H1 (cell line): Measurements from ENCODE around the gene GRIP1. TPM values are rescaled to one million over a fixed set of nuclear protein-coding genes. Genes with fewer than 3 reads are reported as not detected.

Source experiments
- CTCF ChIA-PET: fragments of 300-600 bp; sonication (Branson Sonifier 250); formaldehyde crosslinking; loops from one replicate; lab custom pipeline; 2021; ENCODE audit not compliant: partially characterized antibody; lab: Charles Lee
- POLR2A ChIA-PET: fragments of 300-600 bp; sonication (Branson Sonifier 250); formaldehyde crosslinking; loops from one replicate; lab custom pipeline; 2021; ENCODE audit warnings: inconsistent platforms; ENCODE audit not compliant: partially characterized antibody; lab: Charles Lee
- DNase-seq, 2 experiments: peaks; one replicate each; pipeline versions ENCODE4 v3.0.0 to v3.0.0-alpha.2; 2010 to 2022; ENCODE audit warnings: low spot score in 2 of 2, low read depth in 1 of 2, mixed read lengths in 1 of 2
- FAIRE-seq: peaks from 2 replicates; lab custom pipeline; 2011; peaks lifted over from hg19 to GRCh38; lab: Jason Lieb, UNC
- H2AFZ ChIP-seq: 2 replicates; pipeline ENCODE4 v1.8.1; 2012; ENCODE audit warnings: low read length, inconsistent platforms
- H2AK5ac ChIP-seq: 2 replicates; pipeline ENCODE4 v1.6.1; 2013; ENCODE audit warnings: low read depth, low read length
- H2BK120ac ChIP-seq: replicated peaks from 2 replicates; pipeline ENCODE3; 2013; ENCODE audit warnings: low read depth, low read length, inconsistent platforms
- H2BK12ac ChIP-seq: 2 replicates; pipeline ENCODE4 v1.6.1; 2013; ENCODE audit warnings: low read depth, low read length
- H2BK15ac ChIP-seq: 2 replicates; pipeline ENCODE4 v1.6.1; 2013; ENCODE audit warnings: low read length
- H2BK20ac ChIP-seq: 2 replicates; pipeline ENCODE4 v1.6.1; 2013; ENCODE audit warnings: low read length
- H2BK5ac ChIP-seq: 2 replicates; pipeline ENCODE4 v1.6.1; 2013; ENCODE audit warnings: low read depth, low read length
- H3K14ac ChIP-seq: 2 replicates; pipeline ENCODE4 v1.6.1; 2013; ENCODE audit warnings: inconsistent platforms; ENCODE audit not compliant: insufficient read length
- H3K18ac ChIP-seq: 2 replicates; pipeline ENCODE4 v1.6.1; 2013; ENCODE audit warnings: low read length; ENCODE audit errors: extremely low read depth
- H3K23ac ChIP-seq: 2 replicates; pipeline ENCODE4 v1.6.1; 2013; ENCODE audit warnings: inconsistent platforms; ENCODE audit not compliant: insufficient read length
- H3K23me2 ChIP-seq: 2 replicates; pipeline ENCODE4 v1.6.1; 2013; ENCODE audit warnings: low read depth, low read length
- H3K27ac ChIP-seq: 2 replicates; pipeline ENCODE4 v1.6.1; 2011; ENCODE audit warnings: low read depth, low read length, inconsistent platforms
- H3K27me3 ChIP-seq, 4 experiments: replicated peaks in 1 of 4; 1 replicate in 1 of 4; 2 replicates in 3 of 4; pipeline versions ENCODE4 v1.6.1 to v1.8.1; 2011 to 2013; ENCODE audit warnings: low read length in 3 of 4, mild to moderate bottlenecking in 3 of 4, inconsistent platforms in 2 of 4, mixed read lengths in 2 of 4, moderate library complexity in 1 of 4; ENCODE audit not compliant: control insufficient read depth in 3 of 4, insufficient read depth in 3 of 4; ENCODE audit errors: extremely low read depth in 1 of 4
- H3K36me3 ChIP-seq, 4 experiments: 2 replicates each; pipeline versions ENCODE4 v1.6.1 to v1.8.1; 2011 to 2013; ENCODE audit warnings: mild to moderate bottlenecking in 4 of 4, low read length in 3 of 4, moderate library complexity in 2 of 4, control low read depth in 1 of 4, inconsistent platforms in 1 of 4; ENCODE audit not compliant: insufficient read depth in 4 of 4, control insufficient read depth in 2 of 4
- H3K4ac ChIP-seq: replicated peaks from 2 replicates; pipeline ENCODE3; 2013; ENCODE audit warnings: low read length, low read depth, mixed read lengths, inconsistent platforms; ENCODE audit not compliant: insufficient read length
- H3K4me1 ChIP-seq, 4 experiments: replicated peaks in 1 of 4; 1 replicate in 1 of 4; 2 replicates in 3 of 4; pipeline versions ENCODE4 v1.6.1 to v1.8.1; 2011 to 2013; ENCODE audit warnings: low read length in 3 of 4, inconsistent platforms in 2 of 4, mixed read lengths in 1 of 4; ENCODE audit not compliant: insufficient read depth in 4 of 4, control insufficient read depth in 3 of 4
- H3K4me2 ChIP-seq, 2 experiments: 2 replicates each; pipeline versions ENCODE4 v1.6.1 to v1.8.1; 2011 to 2013; ENCODE audit warnings: low read depth in 2 of 2, low read length in 2 of 2, control low read depth in 1 of 2, inconsistent platforms in 1 of 2, mild to moderate bottlenecking in 1 of 2; ENCODE audit not compliant: insufficient read depth in 1 of 2
- H3K4me3 ChIP-seq, 4 experiments: fragments of 200-600, 300-600 bp in 1 of 4; sonication (generic), shearing (Covaris generic), sonication (Bioruptor Twin) in 1 of 4; 2 replicates each; pipeline versions ENCODE4 v1.5.1 to v1.8.1; 2011 to 2016; ENCODE audit warnings: low read length in 4 of 4, low read depth in 3 of 4, control low read depth in 2 of 4, inconsistent platforms in 2 of 4, mild to moderate bottlenecking in 2 of 4, mixed read lengths in 1 of 4, moderate library complexity in 1 of 4; ENCODE audit not compliant: insufficient read depth in 2 of 4; ENCODE audit errors: extremely low read depth in 1 of 4
- H3K56ac ChIP-seq: replicated peaks from 2 replicates; pipeline ENCODE3; 2013; ENCODE audit warnings: low read depth, mild to moderate bottlenecking, mixed read lengths, low read length, inconsistent platforms; ENCODE audit not compliant: insufficient read length
- H3K79me1 ChIP-seq: 2 replicates; pipeline ENCODE4 v1.6.1; 2013; ENCODE audit warnings: low read depth, low read length, control low read depth
- H3K79me2 ChIP-seq, 2 experiments: 2 replicates each; pipeline versions ENCODE4 v1.6.1 to v1.8.1; 2012 to 2013; ENCODE audit warnings: low read length in 2 of 2, mild to moderate bottlenecking in 2 of 2, inconsistent platforms in 1 of 2; ENCODE audit not compliant: insufficient read depth in 2 of 2, control insufficient read depth in 1 of 2
- H3K9ac ChIP-seq, 4 experiments: replicated peaks in 1 of 4; 1 replicate in 1 of 4; 2 replicates in 3 of 4; pipeline versions ENCODE4 v1.6.1 to v1.8.1; 2011 to 2013; ENCODE audit warnings: low read depth in 3 of 4, low read length in 3 of 4, control low read depth in 2 of 4, mild to moderate bottlenecking in 2 of 4, moderate library complexity in 2 of 4, inconsistent platforms in 1 of 4; ENCODE audit errors: extremely low read depth in 1 of 4
- H3K9me3 ChIP-seq, 2 experiments: 2 replicates each; pipeline versions ENCODE4 v1.6.1 to v1.8.1; 2012 to 2013; ENCODE audit warnings: mild to moderate bottlenecking in 2 of 2, moderate library complexity in 2 of 2, control low read depth in 1 of 2, inconsistent platforms in 1 of 2, low read depth in 1 of 2, low read length in 1 of 2, mixed read lengths in 1 of 2; ENCODE audit not compliant: insufficient read depth in 2 of 2
- H4K20me1 ChIP-seq, 2 experiments: replicated peaks in 1 of 2; 2 replicates each; pipeline versions ENCODE3 to v1.8.1; 2011 to 2013; ENCODE audit warnings: inconsistent platforms in 2 of 2, low read length in 2 of 2, mild to moderate bottlenecking in 1 of 2; ENCODE audit not compliant: insufficient read depth in 2 of 2, control insufficient read depth in 1 of 2
- H4K5ac ChIP-seq: 2 replicates; pipeline ENCODE4 v1.6.1; 2013; ENCODE audit warnings: low read length, low read depth, mixed read lengths, inconsistent platforms; ENCODE audit not compliant: insufficient read length
- H4K8ac ChIP-seq: 2 replicates; pipeline ENCODE4 v1.8.0; 2013; ENCODE audit warnings: mild to moderate bottlenecking, moderate library complexity, low read length, inconsistent platforms; ENCODE audit not compliant: insufficient read depth; ENCODE audit errors: extremely low read depth
- H4K91ac ChIP-seq: replicated peaks from 2 replicates; pipeline ENCODE3; 2013; ENCODE audit warnings: low read length, mixed read lengths, inconsistent platforms; ENCODE audit not compliant: insufficient read length
- ASH2L ChIP-seq: fragments of 200-600, 300-600 bp; sonication (generic); IDR thresholded peaks from one replicate; pipeline ENCODE4 v1.7.1; 2017; ENCODE audit warnings: low read length
- CBX5 ChIP-seq: fragments of 300-800, 300-1000 bp; sonication (generic); IDR thresholded peaks from 2 replicates; pipeline ENCODE4 v1.7.1; 2016; ENCODE audit warnings: antibody characterized with exemption, low read length, low read depth
- CEBPB ChIP-seq: IDR thresholded peaks from 2 replicates; pipeline ENCODE4 v1.6.1; 2012; ENCODE audit warnings: low read depth, low read length
- KDM1A ChIP-seq: fragments of 200-600, 300-600 bp; sonication (generic); IDR thresholded peaks from 2 replicates; pipeline ENCODE4 v1.7.1; 2016; ENCODE audit warnings: mild to moderate bottlenecking, low read length, borderline replicate concordance
- KDM4A ChIP-seq: IDR thresholded peaks from one replicate; pipeline ENCODE4 v1.7.1; 2012; ENCODE audit warnings: low read depth, mild to moderate bottlenecking, moderate library complexity, low read length, inconsistent platforms; ENCODE audit not compliant: severe bottlenecking
- NANOG ChIP-seq: IDR thresholded peaks from 2 replicates; pipeline ENCODE4 v1.6.1; 2011; ENCODE audit warnings: low read length, low read depth, mild to moderate bottlenecking, inconsistent platforms; ENCODE audit not compliant: insufficient read depth, poor library complexity, severe bottlenecking
- NRF1 ChIP-seq: IDR thresholded peaks from 2 replicates; pipeline ENCODE4 v1.6.1; 2011; ENCODE audit warnings: mild to moderate bottlenecking, low read depth, low read length, improper control_type of control experiment
- POLR2A ChIP-seq, 2 experiments: IDR thresholded peaks; 1 replicate in 1 of 2; 2 replicates in 1 of 2; pipeline ENCODE4 v1.6.1; 2011; ENCODE audit warnings: low read depth in 2 of 2, low read length in 2 of 2, mild to moderate bottlenecking in 2 of 2; ENCODE audit errors: control extremely low read depth in 1 of 2
- SRF ChIP-seq: IDR thresholded peaks from 2 replicates; pipeline ENCODE4 v1.6.1; 2011; ENCODE audit warnings: mild to moderate bottlenecking, low read depth, low read length, moderate library complexity
- TAF1 ChIP-seq: IDR thresholded peaks from 2 replicates; pipeline ENCODE4 v1.6.1; 2011; ENCODE audit warnings: mild to moderate bottlenecking, low read depth, low read length
- WGBS, 2 experiments: shearing (Covaris generic) in 1 of 2; methylation state at CpG; one replicate each; pipeline versions ENCODE4 v1.1.6 to v1.1.7; 2013 to 2015; ENCODE audit warnings: low lambda C conversion rate in 2 of 2, mixed read lengths in 2 of 2, inconsistent platforms in 1 of 2, low coverage in 1 of 2, missing lambda C conversion rate in 1 of 2; ENCODE audit not compliant: insufficient replicate concordance in 2 of 2, insufficient coverage in 1 of 2, insufficient read length in 1 of 2; ENCODE audit errors: extremely low coverage in 1 of 2, missing lambda C conversion rate in 1 of 2; 5-methylcytosine and 5-hydroxymethylcytosine counted together
- polyA plus RNA-seq, 7 experiments: library from polyadenylated mRNA; depleted of rRNA in 3 of 7; stranded (reverse) in 5 of 7; unstranded in 2 of 7; fragments of >200 nt in 5 of 7; fragments of 200-250 nt in 2 of 7; gene quantifications; 1 replicate in 5 of 7; 2 replicates in 1 of 7; 4 replicates in 1 of 7; pipeline versions ENCODE4 v1.2.1 to v1.2.3, GENCODE V29; 2011 to 2013; ENCODE audit warnings: missing spikeins in 2 of 7, mixed read lengths in 2 of 7
- total RNA-seq: library from RNA; stranded (reverse); fragmentation: NEBNext Ultra II Directional; extraction: Animal tissue kit (Norgen Biotek cat#: 25700); gene quantifications from 2 replicates; pipeline ENCODE4 v1.2.1, GENCODE V29; 2021
- TF ChIP-seq, protein P1 (sequence below), 3 experiments: IDR thresholded peaks; 1 replicate in 2 of 3; 2 replicates in 1 of 3; pipeline versions ENCODE4 v1.5.1 to v1.6.1; 2011; ENCODE audit warnings: low read length in 3 of 3, mild to moderate bottlenecking in 3 of 3, inconsistent platforms in 2 of 3, low read depth in 1 of 3, moderate library complexity in 1 of 3; ENCODE audit not compliant: insufficient read depth in 1 of 3; ENCODE audit errors: control extremely low read depth in 1 of 3
- TF ChIP-seq, protein P2 (sequence below): IDR thresholded peaks from 2 replicates; pipeline ENCODE4 v1.6.1; 2011; ENCODE audit warnings: low read length, improper control_type of control experiment

Gene GRIP1
- total and polyA plus RNA-seq, 2 of the 8 experiments (the other 6 are each of a cell fraction or from before 2014, with no cell fraction given): 4.5 to 27.3 TPM

DNA sequence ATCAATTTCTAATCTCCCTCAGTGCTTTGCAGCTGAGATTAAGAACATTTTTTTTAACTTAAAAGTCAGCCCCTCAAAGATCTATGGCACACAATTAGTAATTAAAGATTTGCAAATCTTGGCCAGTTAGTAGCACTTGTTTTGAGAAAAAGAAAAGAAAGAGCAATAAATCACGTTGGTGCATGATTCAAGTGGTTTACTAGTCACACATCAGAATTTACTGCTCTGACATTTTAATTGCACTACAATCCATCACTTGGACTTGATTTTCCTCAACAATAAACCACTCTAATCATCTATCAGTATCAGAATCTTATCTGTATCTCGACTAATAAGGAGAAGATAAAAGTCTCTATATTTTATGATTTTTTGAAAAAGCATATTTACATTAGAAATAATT is 222.3 kb downstream of the GRIP1 start:
- Histone ChIP-seq H4K5ac (no peak overlapping the region), H3K27ac (no peak overlapping the region), H3K4me2 (no peak overlapping the region), H4K91ac (no peak overlapping the region), H3K23ac (no peak overlapping the region), H2AFZ (no peak overlapping the region), H2BK15ac (no peak overlapping the region), H3K4me1 (no peaks in the 10 kb centered on the region), H4K8ac (no peak overlapping the region), H3K9ac (no peak overlapping the region), H3K56ac (no peak overlapping the region), H3K36me3 (no peaks in the 10 kb centered on the region; a peak in 1 of 8 replicates), H2BK12ac (no peak overlapping the region), H3K79me1 (no peaks in the 10 kb centered on the region), H3K18ac (no peak overlapping the region), H3K14ac (no peak overlapping the region), H3K4ac (no peak overlapping the region), H4K20me1 (no peaks in the 10 kb centered on the region), H2BK20ac (no peak overlapping the region), H3K79me2 (no peaks in the 10 kb centered on the region), H2BK5ac (no peak overlapping the region), H3K9me3 (no peaks in the 10 kb centered on the region), H3K4me3 (no peak overlapping the region), H2BK120ac (no peak overlapping the region), H2AK5ac (no peak overlapping the region), H3K27me3 (no peaks in the 10 kb centered on the region), H3K23me2 (no peaks in the 10 kb centered on the region)
- FAIRE-seq: peak; percentile 13
- ChIA-PET CTCF (no interaction called here), POLR2A (no interaction called here)
- WGBS, 2 experiments: 90% methylated on average over 2 of the region's 2 CpGs; no CpG with 5 or more reads in 1 of the 2 experiments
- no peak for DNase-seq
- TF ChIP-seq, protein P1, sequence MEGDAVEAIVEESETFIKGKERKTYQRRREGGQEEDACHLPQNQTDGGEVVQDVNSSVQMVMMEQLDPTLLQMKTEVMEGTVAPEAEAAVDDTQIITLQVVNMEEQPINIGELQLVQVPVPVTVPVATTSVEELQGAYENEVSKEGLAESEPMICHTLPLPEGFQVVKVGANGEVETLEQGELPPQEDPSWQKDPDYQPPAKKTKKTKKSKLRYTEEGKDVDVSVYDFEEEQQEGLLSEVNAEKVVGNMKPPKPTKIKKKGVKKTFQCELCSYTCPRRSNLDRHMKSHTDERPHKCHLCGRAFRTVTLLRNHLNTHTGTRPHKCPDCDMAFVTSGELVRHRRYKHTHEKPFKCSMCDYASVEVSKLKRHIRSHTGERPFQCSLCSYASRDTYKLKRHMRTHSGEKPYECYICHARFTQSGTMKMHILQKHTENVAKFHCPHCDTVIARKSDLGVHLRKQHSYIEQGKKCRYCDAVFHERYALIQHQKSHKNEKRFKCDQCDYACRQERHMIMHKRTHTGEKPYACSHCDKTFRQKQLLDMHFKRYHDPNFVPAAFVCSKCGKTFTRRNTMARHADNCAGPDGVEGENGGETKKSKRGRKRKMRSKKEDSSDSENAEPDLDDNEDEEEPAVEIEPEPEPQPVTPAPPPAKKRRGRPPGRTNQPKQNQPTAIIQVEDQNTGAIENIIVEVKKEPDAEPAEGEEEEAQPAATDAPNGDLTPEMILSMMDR (IDR thresholded peaks at IDR 0.05; ENCODE audit: control extremely low read depth in 1 of 3, insufficient read depth in 1 of 3, low read depth in 1 of 3, low read length in 3 of 3): no peak
- TF ChIP-seq NRF1 (no peak), KDM4A (no peak), CBX5 (no peak), KDM1A (no peak), ASH2L (no peak), SRF (no peak), NANOG (no peak), POLR2A (IDR thresholded peaks at IDR 0.05; ENCODE audit: control extremely low read depth in 1 of 2, low read depth in 2 of 2, low read length in 2 of 2) (no peak), CEBPB (no peak), TAF1 (no peak)
- TF ChIP-seq, protein P2, sequence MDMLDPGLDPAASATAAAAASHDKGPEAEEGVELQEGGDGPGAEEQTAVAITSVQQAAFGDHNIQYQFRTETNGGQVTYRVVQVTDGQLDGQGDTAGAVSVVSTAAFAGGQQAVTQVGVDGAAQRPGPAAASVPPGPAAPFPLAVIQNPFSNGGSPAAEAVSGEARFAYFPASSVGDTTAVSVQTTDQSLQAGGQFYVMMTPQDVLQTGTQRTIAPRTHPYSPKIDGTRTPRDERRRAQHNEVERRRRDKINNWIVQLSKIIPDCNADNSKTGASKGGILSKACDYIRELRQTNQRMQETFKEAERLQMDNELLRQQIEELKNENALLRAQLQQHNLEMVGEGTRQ: no peak
